ENCODE results near the gene TM4SF20. TPM values are rescaled to one million over a fixed set of nuclear protein-coding genes. Genes with fewer than 3 reads are reported as not detected.
A peak's percentile ranks its signal among the peaks of the same experiment; 100 is the strongest.

TM4SF20 gene
- total RNA-seq, 1 experiment from 2014 or later = not detected

DNA sequence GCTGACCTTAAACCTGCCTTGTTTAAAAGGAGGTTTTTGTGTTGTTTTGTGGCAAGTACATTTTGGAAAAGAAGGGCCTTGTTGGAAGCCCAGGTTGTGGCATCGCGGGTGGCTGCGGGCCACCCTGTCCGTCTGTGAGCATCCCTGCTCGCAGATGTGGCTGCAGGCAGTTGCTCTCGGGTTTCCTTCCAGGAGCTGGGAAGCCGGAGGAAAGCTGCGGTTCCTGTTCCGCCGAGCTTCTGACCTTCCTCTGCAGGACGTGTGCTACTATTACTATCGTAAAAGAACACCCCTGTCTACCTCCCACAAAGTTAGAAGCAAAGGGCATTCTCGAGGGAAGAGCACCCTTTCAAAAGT is 53.3 kb downstream of the TM4SF20 start:
- peak; percentile 47 for DNase-seq
- H3K36me3 ChIP-seq (replicated peaks; ENCODE audit: control insufficient read depth, insufficient read depth, low read length) = peaks cover under 1% of the 10 kb centered on the region; the same call in 1 of the 2 replicates
- no peaks in the 10 kb centered on the region for H3K27me3 ChIP-seq (ENCODE audit: control insufficient read depth, insufficient read depth, low read length)
- peak overlapping the region; percentile 88 for H3K4me3 ChIP-seq (ENCODE audit: insufficient read depth, low read depth, low read length)

DNA sequence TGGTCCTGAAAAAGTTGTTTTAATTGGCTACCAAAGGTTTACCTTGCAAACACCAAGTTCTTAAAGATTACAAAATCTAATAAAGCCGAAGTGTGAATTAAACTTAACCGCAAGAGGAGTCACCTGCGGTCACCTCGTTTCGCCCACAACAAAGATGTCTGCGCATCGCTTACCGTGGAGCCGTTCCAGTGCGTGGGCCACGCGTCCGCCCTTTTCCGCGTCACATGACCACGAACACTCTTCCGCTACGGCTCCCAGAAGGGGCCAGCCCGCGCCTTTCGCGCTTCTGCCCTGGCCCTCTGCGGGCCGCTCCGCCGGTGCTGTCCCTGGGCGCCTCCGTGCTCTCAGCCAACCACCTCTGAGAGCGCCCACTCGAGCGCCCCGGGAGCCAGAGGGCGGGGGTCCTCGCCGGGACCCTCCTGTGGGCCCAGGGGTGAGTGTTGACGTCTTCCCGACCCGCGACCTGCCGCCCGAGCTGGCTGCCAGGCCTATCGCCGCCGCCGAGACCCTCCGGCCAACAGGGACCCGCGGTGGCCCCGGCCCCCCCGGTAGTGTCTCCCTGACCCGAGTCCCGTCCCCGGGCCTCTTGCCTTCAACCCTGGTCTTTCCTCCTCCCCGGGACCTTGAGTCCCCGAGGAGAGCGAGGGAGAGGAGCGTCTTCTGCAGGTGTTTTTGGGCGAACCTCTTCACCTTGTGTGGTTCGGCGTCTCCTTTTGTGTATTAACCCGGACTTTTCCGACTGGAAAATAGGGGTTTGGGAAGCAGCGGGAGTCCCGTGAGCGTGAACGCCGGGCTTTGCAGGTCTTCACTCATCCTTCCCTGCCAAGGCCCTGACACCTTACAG is 53.9 kb downstream of the TM4SF20 start, which contains the start of gene MFF:
MFF (plus strand) TSS at position 257 of the 844 bp plus-strand sequence. CDS start 5,415 bp downstream, outside the sequence.
- Histone ChIP-seq H3K4me3 (ENCODE audit: insufficient read depth, low read depth, low read length) (peak within 1 kb of the TSS; percentile 88), H3K27me3 (ENCODE audit: control insufficient read depth, insufficient read depth, low read length) (no peaks in the 10 kb centered on the region), H3K36me3 (replicated peaks; ENCODE audit: control insufficient read depth, insufficient read depth, low read length) (no peaks in the 10 kb centered on the region)
- peak; percentile 86 for DNase-seq

DNA sequence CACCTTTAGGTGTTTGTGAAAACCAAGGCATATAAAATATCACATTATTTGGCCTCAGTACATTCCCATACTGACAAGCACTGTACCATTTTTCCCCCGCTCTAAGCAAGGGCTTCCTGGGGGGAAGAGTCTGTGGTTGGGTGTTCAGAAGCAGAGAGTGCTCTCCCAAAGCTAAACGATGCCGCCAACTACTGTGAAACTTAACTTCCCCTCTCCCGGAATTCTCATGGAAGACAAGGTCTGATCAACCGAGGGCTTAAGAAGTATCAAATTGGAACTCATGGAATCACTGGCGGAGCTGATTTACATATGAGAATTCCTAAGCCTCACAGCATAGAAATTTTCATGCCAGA is 54.5 kb downstream of the TM4SF20 start:
- DNase-seq = peak; percentile 49
- Histone ChIP-seq H3K27me3 (ENCODE audit: control insufficient read depth, insufficient read depth, low read length) (no peaks in the 10 kb centered on the region), H3K36me3 (replicated peaks; ENCODE audit: control insufficient read depth, insufficient read depth, low read length) (no peaks in the 10 kb centered on the region), H3K4me3 (ENCODE audit: insufficient read depth, low read depth, low read length) (peak overlapping the region; percentile 88)

DNA sequence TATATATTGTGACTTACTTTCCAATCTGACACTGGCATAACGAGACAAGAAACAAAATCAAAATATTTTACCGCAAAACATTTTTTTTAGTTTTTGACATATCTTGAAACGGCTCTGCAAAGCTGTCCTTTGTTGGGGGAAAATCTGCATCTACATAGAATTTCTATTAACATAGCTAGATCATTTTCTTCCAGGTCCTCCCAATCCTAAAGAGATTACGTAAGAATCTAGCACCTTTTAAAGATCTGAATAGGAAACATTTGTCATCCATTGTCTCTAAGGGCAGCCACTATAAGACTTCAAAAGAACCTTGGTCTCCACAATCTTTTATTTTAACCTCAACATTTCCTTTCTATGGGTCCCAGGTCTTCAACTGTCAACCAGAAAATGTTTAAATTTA is 55.3 kb downstream of the TM4SF20 start:
- Histone ChIP-seq H3K4me3 (ENCODE audit: insufficient read depth, low read depth, low read length) (no peak overlapping the region), H3K27me3 (ENCODE audit: control insufficient read depth, insufficient read depth, low read length) (no peaks in the 10 kb centered on the region), H3K36me3 (replicated peaks; ENCODE audit: control insufficient read depth, insufficient read depth, low read length) (no peaks in the 10 kb centered on the region)
- no peak for DNase-seq

DNA sequence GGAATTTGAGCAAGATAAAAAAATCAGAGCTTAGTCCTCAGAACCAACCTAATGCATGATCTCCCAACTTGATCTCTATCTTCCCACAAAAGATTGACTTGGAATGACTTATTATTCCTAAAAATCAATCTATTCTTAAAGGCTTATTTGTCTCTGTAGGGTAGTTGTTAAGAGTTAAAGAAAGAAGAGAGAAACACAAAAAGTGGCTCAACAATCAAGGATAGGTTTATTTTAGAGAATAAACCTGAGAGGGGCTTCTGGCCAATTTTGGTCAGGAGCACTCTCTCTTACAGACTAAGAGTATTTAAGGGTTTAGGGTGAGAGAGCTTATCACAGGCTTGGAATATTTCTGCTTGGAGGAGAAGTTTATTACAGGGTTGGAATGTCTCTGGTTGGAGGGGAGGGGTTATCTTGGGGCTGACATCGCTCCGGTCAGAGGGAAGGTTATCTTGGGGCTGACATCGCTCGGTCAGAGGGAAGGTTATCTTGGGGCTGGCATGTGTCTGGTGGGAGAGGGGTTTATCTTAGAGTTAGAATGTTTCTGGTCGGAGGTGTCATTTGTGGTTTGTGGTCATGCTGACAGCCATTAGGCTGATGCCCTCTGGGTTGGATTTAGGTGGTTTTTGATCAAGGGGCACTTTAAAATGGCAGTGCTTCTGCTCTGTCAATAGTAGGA is 56.4 kb downstream of the TM4SF20 start:
- Histone ChIP-seq H3K36me3 (replicated peaks; ENCODE audit: control insufficient read depth, insufficient read depth, low read length) (no peaks in the 10 kb centered on the region), H3K4me3 (ENCODE audit: insufficient read depth, low read depth, low read length) (no peak overlapping the region), H3K27me3 (ENCODE audit: control insufficient read depth, insufficient read depth, low read length) (no peaks in the 10 kb centered on the region)
- no peak for DNase-seq

DNA sequence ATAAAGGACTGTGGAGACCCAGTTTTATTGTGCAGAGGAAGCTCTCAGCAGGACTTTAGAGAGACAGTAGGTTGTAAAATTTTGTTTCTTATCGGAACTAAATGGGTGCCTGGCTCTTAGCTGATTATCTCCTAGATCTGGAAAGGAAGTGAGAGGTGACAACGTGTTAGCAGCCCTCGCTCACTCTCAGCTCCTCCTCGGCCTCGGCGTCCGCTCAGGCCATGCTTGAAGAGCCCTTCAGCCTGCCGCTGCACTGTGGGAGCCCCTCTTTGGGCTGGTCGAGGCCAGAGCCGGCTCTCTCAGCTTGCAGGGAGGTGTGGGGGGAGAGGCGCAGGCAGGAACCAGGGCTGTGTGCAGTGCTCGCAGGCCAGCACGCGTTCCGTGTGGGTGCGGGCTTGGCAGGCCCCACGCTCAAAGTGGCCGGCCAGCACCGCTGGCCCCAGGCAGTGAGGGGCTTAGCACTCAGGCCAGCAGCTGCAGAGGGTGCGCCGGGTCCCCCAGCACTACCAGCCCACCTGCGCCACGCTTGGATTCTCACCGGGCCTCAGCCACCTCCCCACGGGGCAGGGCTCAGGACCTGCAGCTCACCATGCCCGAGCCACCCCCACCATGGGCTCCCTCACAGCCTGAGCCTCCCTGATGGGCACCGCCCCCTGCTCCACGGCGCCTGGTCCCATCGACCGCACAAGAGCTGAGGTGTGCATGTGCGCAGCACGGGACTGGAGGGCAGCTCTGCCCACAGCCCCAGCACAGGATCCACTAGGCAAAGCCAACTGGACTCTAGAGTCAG is 58.6 kb downstream of the TM4SF20 start:
- no peaks in the 10 kb centered on the region for H3K36me3 ChIP-seq (replicated peaks; ENCODE audit: control insufficient read depth, insufficient read depth, low read length)
- H3K27me3 ChIP-seq (ENCODE audit: control insufficient read depth, insufficient read depth, low read length) = no peaks in the 10 kb centered on the region
- DNase-seq = no peak
- H3K4me3 ChIP-seq (ENCODE audit: insufficient read depth, low read depth, low read length) = no peak overlapping the region

DNA sequence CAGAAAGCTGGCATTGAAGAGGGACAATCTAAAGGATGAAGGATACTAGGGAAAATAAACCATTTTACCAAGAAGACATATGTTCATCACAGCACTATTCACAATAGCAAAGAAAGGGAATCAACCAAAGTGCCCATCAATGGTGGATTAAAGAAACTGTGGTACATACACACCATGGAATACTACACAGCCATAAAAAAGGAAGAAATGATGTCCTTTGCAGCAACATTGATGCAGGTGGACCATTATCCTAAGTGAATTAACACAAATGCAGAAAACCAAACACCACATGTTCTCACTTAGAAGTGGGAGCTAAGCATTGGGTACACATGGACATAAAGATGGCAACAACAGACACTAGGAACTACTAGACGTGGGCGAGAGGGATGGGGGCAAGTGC is 61.3 kb downstream of the TM4SF20 start:
- H3K27me3 ChIP-seq (ENCODE audit: control insufficient read depth, insufficient read depth, low read length) = no peaks in the 10 kb centered on the region
- H3K4me3 ChIP-seq (ENCODE audit: insufficient read depth, low read depth, low read length) = no peak overlapping the region
- no peaks in the 10 kb centered on the region for H3K36me3 ChIP-seq (replicated peaks; ENCODE audit: control insufficient read depth, insufficient read depth, low read length)
- DNase-seq = no peak

DNA sequence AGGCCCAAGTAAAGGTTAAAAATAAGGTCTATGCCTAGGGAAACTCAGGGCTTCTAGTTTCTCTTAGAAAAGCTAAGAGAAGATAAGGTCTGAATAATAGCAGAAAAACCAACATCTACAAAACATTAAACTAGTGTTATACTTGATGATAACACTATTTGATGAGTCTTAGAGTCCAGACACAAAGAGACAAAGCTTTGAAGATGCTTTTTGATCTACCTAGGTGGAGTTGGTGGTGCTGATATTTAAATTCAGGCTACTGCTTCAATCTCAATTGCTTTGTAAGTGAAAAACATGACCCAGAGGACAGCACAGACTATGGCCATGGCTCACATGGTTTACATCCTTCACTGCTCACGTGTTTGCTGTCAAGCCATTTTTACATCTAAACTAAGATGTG is 65.8 kb downstream of the TM4SF20 start:
- H3K4me3 ChIP-seq (ENCODE audit: insufficient read depth, low read depth, low read length) = no peak overlapping the region
- no peaks in the 10 kb centered on the region for H3K27me3 ChIP-seq (ENCODE audit: control insufficient read depth, insufficient read depth, low read length)
- no peaks in the 10 kb centered on the region for H3K36me3 ChIP-seq (replicated peaks; ENCODE audit: control insufficient read depth, insufficient read depth, low read length)
- DNase-seq = no peak

DNA sequence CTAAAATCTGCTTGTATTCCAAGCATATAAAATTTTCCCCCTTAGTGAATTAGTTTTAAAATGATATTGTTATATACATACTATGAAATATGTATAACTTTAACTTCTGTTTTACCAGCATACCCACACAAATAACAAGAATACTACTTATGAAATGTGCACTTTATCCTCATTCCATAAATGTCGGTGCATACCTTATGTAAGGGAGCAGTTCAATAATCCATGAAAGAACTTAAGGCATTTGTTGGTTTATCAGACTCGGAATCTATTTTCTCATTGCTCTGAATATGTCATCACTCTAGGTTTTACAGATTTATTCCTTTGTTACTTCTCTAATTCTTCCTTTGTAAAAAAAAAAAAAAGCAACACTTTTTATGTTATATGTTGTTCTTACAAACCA is 66.5 kb downstream of the TM4SF20 start:
- no peak for DNase-seq
- H3K4me3 ChIP-seq (ENCODE audit: insufficient read depth, low read depth, low read length) = no peak overlapping the region
- H3K27me3 ChIP-seq (ENCODE audit: control insufficient read depth, insufficient read depth, low read length) = no peaks in the 10 kb centered on the region
- no peaks in the 10 kb centered on the region for H3K36me3 ChIP-seq (replicated peaks; ENCODE audit: control insufficient read depth, insufficient read depth, low read length)

Other genes starting within 250 kb of the TM4SF20 start
- 0.42 and 0.67 TPM in 2 replicates for gene COL4A4, start 215.1 kb downstream of the TM4SF20 start, total RNA-seq (2014; rRNA removed; shearing (Covaris generic))
- gene COL4A3, start 214.7 kb downstream of the TM4SF20 start, total RNA-seq (2014; rRNA removed; shearing (Covaris generic)) = 0.07 and 0.67 TPM in 2 replicates
- 90.7 and 104 TPM in 2 replicates for gene MFF, start 54.1 kb downstream of the TM4SF20 start, total RNA-seq (2014; rRNA removed; shearing (Covaris generic))
- not detected in 2 replicates for gene SCYGR1, start 8.6 kb upstream of the TM4SF20 start, total RNA-seq (2014; rRNA removed; shearing (Covaris generic))
- 94.3 and 116 TPM in 2 replicates for gene AGFG1, start 92.8 kb upstream of the TM4SF20 start, total RNA-seq (2014; rRNA removed; shearing (Covaris generic))
- not detected in 2 replicates for gene SCYGR2, start 219.6 kb upstream of the TM4SF20 start, total RNA-seq (2014; rRNA removed; shearing (Covaris generic))
- gene SCYGR3, start 235.5 kb upstream of the TM4SF20 start, total RNA-seq (2014; rRNA removed; shearing (Covaris generic)) = not detected in 2 replicates
- gene SCYGR4, start 238.2 kb upstream of the TM4SF20 start, total RNA-seq (2014; rRNA removed; shearing (Covaris generic)) = not detected in 2 replicates